Smooth muscle cell (in vitro differentiated cells): ENCODE data around the gene PCDH7. TPM values are rescaled to one million over a fixed set of nuclear protein-coding genes. Genes with fewer than 3 reads are reported as not detected.

Experiments
- DNase-seq: peaks from one replicate; lab custom pipeline; 2025; ENCODE audit not compliant: unreplicated experiment; lab: John Stamatoyannopoulos, UW
- H2AFZ ChIP-seq: fragments of 200-600 bp; sonication (generic); 2 replicates; pipeline ENCODE4 v1.6.0; 2016; ENCODE audit warnings: antibody characterized with exemption, low read depth, mild to moderate bottlenecking
- H3F3A ChIP-seq: fragments of 200-600 bp; sonication (generic); 2 replicates; pipeline ENCODE4 v1.6.0; 2017; ENCODE audit warnings: antibody characterized with exemption, low read depth
- H3K27ac ChIP-seq: fragments of 200-600 bp; sonication (generic); 2 replicates; pipeline ENCODE4 v1.5.1; 2016; ENCODE audit warnings: low read depth, mild to moderate bottlenecking
- H3K27me3 ChIP-seq: fragments of 200-600 bp; sonication (generic); 2 replicates; pipeline ENCODE4 v1.6.1; 2016; ENCODE audit warnings: low read depth, mild to moderate bottlenecking
- H3K36me3 ChIP-seq: fragments of 200-600 bp; sonication (generic); 2 replicates; pipeline ENCODE4 v1.5.1; 2016; ENCODE audit warnings: low read depth
- H3K4me1 ChIP-seq: fragments of 200-600 bp; sonication (generic); 2 replicates; pipeline ENCODE4 v1.5.1; 2016; ENCODE audit warnings: low read depth
- H3K4me2 ChIP-seq: fragments of 200-600 bp; sonication (generic); 2 replicates; pipeline ENCODE4 v1.6.0; 2016; ENCODE audit warnings: mild to moderate bottlenecking
- H3K4me3 ChIP-seq: fragments of 200-600 bp; sonication (generic); 2 replicates; pipeline ENCODE4 v1.5.1; 2016; ENCODE audit warnings: mild to moderate bottlenecking
- H3K79me2 ChIP-seq: fragments of 200-600 bp; sonication (generic); 2 replicates; pipeline ENCODE4 v1.6.0; 2016; ENCODE audit warnings: low read depth, mild to moderate bottlenecking
- H3K9ac ChIP-seq: fragments of 200-600 bp; sonication (generic); 2 replicates; pipeline ENCODE4 v1.6.0; 2016; ENCODE audit warnings: low read depth
- H3K9me3 ChIP-seq: fragments of 200-600 bp; sonication (generic); replicated peaks from 2 replicates; pipeline ENCODE4 v1.5.1; 2016; ENCODE audit warnings: low read depth
- H4K20me1 ChIP-seq: fragments of 200-600 bp; sonication (generic); 2 replicates; pipeline ENCODE4 v1.6.0; 2016; ENCODE audit warnings: low read depth
- WGBS: methylation state at CpG from one replicate; pipeline ENCODE4 v1.1.7; 2016; ENCODE audit warnings: low lambda C conversion rate; 5-methylcytosine and 5-hydroxymethylcytosine counted together
- polyA plus RNA-seq: library from polyadenylated mRNA; unstranded; fragments of >200 nt; fragmentation: Nextera tagmentation; extraction: Ambion mirVana; gene quantifications from 2 replicates; pipeline ENCODE4 v1.2.1, GENCODE V29; 2016
- total RNA-seq: library from RNA; depleted of rRNA; stranded (reverse); fragments of >200 nt; gene quantifications from 2 replicates; pipeline ENCODE4 v1.2.3, GENCODE V29; 2014
- TF ChIP-seq, protein P1 (sequence below): fragments of 200-600 bp; sonication (generic); IDR thresholded peaks from 2 replicates; pipeline ENCODE4 v1.5.1; 2017; ENCODE audit warnings: borderline replicate concordance, mild to moderate bottlenecking, antibody characterized with exemption; ENCODE audit not compliant: insufficient read depth, poor library complexity, severe bottlenecking

The PCDH7 gene
- total and polyA plus RNA-seq, 2 experiments from 2014 or later: 12.3 to 35.7 TPM

- TF ChIP-seq, protein P1, sequence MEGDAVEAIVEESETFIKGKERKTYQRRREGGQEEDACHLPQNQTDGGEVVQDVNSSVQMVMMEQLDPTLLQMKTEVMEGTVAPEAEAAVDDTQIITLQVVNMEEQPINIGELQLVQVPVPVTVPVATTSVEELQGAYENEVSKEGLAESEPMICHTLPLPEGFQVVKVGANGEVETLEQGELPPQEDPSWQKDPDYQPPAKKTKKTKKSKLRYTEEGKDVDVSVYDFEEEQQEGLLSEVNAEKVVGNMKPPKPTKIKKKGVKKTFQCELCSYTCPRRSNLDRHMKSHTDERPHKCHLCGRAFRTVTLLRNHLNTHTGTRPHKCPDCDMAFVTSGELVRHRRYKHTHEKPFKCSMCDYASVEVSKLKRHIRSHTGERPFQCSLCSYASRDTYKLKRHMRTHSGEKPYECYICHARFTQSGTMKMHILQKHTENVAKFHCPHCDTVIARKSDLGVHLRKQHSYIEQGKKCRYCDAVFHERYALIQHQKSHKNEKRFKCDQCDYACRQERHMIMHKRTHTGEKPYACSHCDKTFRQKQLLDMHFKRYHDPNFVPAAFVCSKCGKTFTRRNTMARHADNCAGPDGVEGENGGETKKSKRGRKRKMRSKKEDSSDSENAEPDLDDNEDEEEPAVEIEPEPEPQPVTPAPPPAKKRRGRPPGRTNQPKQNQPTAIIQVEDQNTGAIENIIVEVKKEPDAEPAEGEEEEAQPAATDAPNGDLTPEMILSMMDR: no peak
- WGBS: 0% methylated on average over 1 of the region's 1 CpG
Measured at GRCh38 chr4:30746735-30747134, 26.6 kb downstream of the PCDH7 start.

GRCh38 chr4:30753316-30753715 is 33.1 kb downstream of the PCDH7 start:
- DNase-seq: no peak
- H3K27me3 ChIP-seq: no peaks in the 10 kb centered on the region
- WGBS: 39% methylated on average over 3 of the region's 3 CpGs
- H2AFZ ChIP-seq: no peak overlapping the region
- H3K4me1 ChIP-seq: peaks cover 7% of the 10 kb centered on the region
- TF ChIP-seq, protein P1: no peak
- no peaks in the 10 kb centered on the region for H3K36me3 ChIP-seq
- no peak overlapping the region for H3K4me3 ChIP-seq
- peak overlapping the region; percentile 83 for H3K27ac ChIP-seq
- H3K4me2 ChIP-seq: peak overlapping the region; percentile 42
- H3K9me3 ChIP-seq: no peaks in the 10 kb centered on the region
- H3K79me2 ChIP-seq: peaks cover 13% of the 10 kb centered on the region
- no peaks in the 10 kb centered on the region for H4K20me1 ChIP-seq
- H3K9ac ChIP-seq: no peak overlapping the region
- peaks cover 11% of the 10 kb centered on the region for H3F3A ChIP-seq

More at GRCh38 chr4:30746735-30747134, 26.6 kb downstream of the PCDH7 start:
- Histone ChIP-seq H3K9ac (no peak overlapping the region), H3K4me3 (no peak overlapping the region), H3K9me3 (no peaks in the 10 kb centered on the region), H3K27ac (no peak overlapping the region), H3F3A (peaks cover 12% of the 10 kb centered on the region), H3K4me1 (no peaks in the 10 kb centered on the region), H3K4me2 (no peak overlapping the region), H4K20me1 (no peaks in the 10 kb centered on the region), H2AFZ (no peak overlapping the region), H3K27me3 (peaks cover 4% of the 10 kb centered on the region), H3K36me3 (no peaks in the 10 kb centered on the region), H3K79me2 (peaks cover 22% of the 10 kb centered on the region)
- DNase-seq: no peak

DNA sequence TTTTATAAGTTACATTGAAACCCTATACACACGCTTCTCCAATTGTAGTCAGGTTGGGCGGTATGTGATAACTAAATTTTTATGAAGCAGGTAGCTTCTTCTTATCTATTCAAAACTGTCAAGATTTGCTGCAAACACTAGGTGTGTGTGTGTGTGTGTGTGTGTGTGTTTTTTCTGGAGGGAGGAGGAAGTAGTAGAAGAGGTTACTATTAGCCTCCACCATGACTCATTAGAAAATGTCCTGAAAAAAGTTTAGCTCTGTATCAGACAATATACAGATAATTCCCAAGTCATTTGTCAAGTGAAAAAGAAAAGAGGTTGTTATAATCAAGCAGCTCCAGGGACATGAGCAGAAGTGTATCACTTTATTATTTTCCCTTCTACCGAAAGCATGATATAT is 33.9 kb downstream of the PCDH7 start:
- H3K4me3 ChIP-seq: no peak overlapping the region
- DNase-seq: no peak
- H3K27me3 ChIP-seq: no peaks in the 10 kb centered on the region
- H3K9me3 ChIP-seq: no peaks in the 10 kb centered on the region
- peaks cover 11% of the 10 kb centered on the region for H3F3A ChIP-seq
- H3K9ac ChIP-seq: no peak overlapping the region
- H3K79me2 ChIP-seq: peaks cover 12% of the 10 kb centered on the region
- H2AFZ ChIP-seq: no peak overlapping the region
- 92% methylated on average over 3 of the region's 3 CpGs for WGBS
- H4K20me1 ChIP-seq: no peaks in the 10 kb centered on the region
- peak overlapping the region; percentile 83 for H3K27ac ChIP-seq
- no peaks in the 10 kb centered on the region for H3K36me3 ChIP-seq
- H3K4me2 ChIP-seq: peak overlapping the region; percentile 42
- TF ChIP-seq, protein P1: no peak
- peaks cover 7% of the 10 kb centered on the region for H3K4me1 ChIP-seq

GRCh38 chr4:30755346-30755745 is 35.2 kb downstream of the PCDH7 start:
- H3F3A ChIP-seq: peaks cover 11% of the 10 kb centered on the region
- H3K9ac ChIP-seq: peak overlapping the region; percentile 24
- H3K4me3 ChIP-seq: no peak overlapping the region
- peak overlapping the region; percentile 83 for H3K27ac ChIP-seq
- TF ChIP-seq, protein P1: no peak
- no peaks in the 10 kb centered on the region for H4K20me1 ChIP-seq
- H3K4me1 ChIP-seq: peaks cover 7% of the 10 kb centered on the region
- H3K79me2 ChIP-seq: peaks cover 6% of the 10 kb centered on the region
- H2AFZ ChIP-seq: peak overlapping the region; percentile 46
- H3K36me3 ChIP-seq: no peaks in the 10 kb centered on the region
- no peak for DNase-seq
- H3K9me3 ChIP-seq: no peaks in the 10 kb centered on the region
- H3K27me3 ChIP-seq: no peaks in the 10 kb centered on the region
- no peak overlapping the region for H3K4me2 ChIP-seq
